Naive B cell (primary cell): ENCODE measurements around the gene SMAD4. TPM values are rescaled to one million over a fixed set of nuclear protein-coding genes. Genes with fewer than 3 reads are reported as not detected.
A peak's percentile ranks its signal among the peaks of the same experiment; 100 is the strongest.

Source experiments
- ATAC-seq, 2 donors: fragments of 150-1000 bp; cut with Tn5 transposase; 2 replicates each; pipeline ENCODE4 v1.10.0; 2021; ENCODE audit warnings: low read depth in 2 of 2, mild to moderate bottlenecking in 2 of 2, moderate library complexity in 2 of 2
- DNase-seq: peaks from one replicate; pipeline ENCODE4 v3.0.0; 2022
- H3K27ac Mint-ChIP-seq, 6 donors: one replicate each; pipeline ENCODE4 v1.8.0; 2020 to 2022; ENCODE audit warnings: mild to moderate bottlenecking in 6 of 6, mixed read lengths in 6 of 6, moderate library complexity in 5 of 6, inconsistent platforms in 2 of 6
- H3K27me3 Mint-ChIP-seq, 3 donors: one replicate each; pipeline ENCODE4 v1.8.0; 2021 to 2022; ENCODE audit warnings: mixed read lengths in 3 of 3, mild to moderate bottlenecking in 1 of 3
- H3K36me3 Mint-ChIP-seq, 2 donors: one replicate each; pipeline ENCODE4 v1.8.0; 2020 to 2022; ENCODE audit warnings: mixed read lengths in 2 of 2, inconsistent platforms in 1 of 2, mild to moderate bottlenecking in 1 of 2
- H3K4me1 Mint-ChIP-seq, 3 donors: one replicate each; pipeline ENCODE4 v1.8.0; 2020 to 2022; ENCODE audit warnings: mixed read lengths in 3 of 3, inconsistent platforms in 1 of 3, mild to moderate bottlenecking in 1 of 3, moderate library complexity in 1 of 3
- H3K4me3 Mint-ChIP-seq, 8 donors: one replicate each; pipeline ENCODE4 v1.8.0; 2020 to 2022; ENCODE audit warnings: mild to moderate bottlenecking in 8 of 8, mixed read lengths in 8 of 8, moderate library complexity in 8 of 8, inconsistent platforms in 2 of 8
- H3K9me3 Mint-ChIP-seq, 7 donors: one replicate each; pipeline ENCODE4 v1.8.0; 2020 to 2022; ENCODE audit warnings: mixed read lengths in 7 of 7, mild to moderate bottlenecking in 5 of 7, inconsistent platforms in 2 of 7, moderate library complexity in 1 of 7
- polyA plus RNA-seq, 6 donors: library from polyadenylated mRNA; unstranded; fragments of 300-500 nt; fragmentation: Illumina TruSeq; gene quantifications; one replicate each; pipeline ENCODE4 v1.2.3, GENCODE V29; 2021; ENCODE audit warnings: low read depth in 6 of 6

The SMAD4 gene
- polyA plus RNA-seq, 6 donors from 2014 or later: 11.8 to 104 (median 76.7) TPM

- DNase-seq (no peak), ATAC-seq (no peak)
- Mint-ChIP-seq H3K27me3 (no peaks in the 10 kb centered on the region), H3K27ac (peak overlapping the region in 3 of 6 donors; percentile 17 to 34 (median 18)), H3K9me3 (no peaks in the 10 kb centered on the region), H3K36me3 (peaks cover 8 to 13% of the 10 kb centered on the region in 2 donors), H3K4me3 (no peak overlapping the region), H3K4me1 (peaks cover 0 to 4% (median 4%) of the 10 kb centered on the region in 3 donors)
Measured at GRCh38 chr18:51064256-51064655, 34.2 kb downstream of the SMAD4 start.

DNA sequence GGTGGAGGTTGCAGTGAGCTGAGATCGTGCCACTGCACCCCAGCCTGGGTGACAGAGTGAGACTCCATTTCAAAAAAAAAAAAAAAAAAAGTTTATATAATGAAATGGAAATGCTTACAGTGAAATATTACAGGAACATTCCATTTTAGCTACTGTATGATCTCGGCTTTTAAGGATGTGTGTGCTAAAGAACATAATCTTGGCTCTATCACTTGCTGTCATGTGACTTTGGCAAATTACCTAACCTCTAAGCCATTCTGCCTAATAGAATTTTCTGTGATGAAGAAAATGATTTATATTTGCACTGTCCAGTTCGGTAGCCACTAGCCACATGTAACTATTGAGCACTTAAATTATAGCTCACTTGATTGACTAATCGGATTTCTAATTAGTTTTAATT lies 36.3 kb downstream of the SMAD4 start:
- peaks cover 3 to 16% of the 10 kb centered on the region in 2 donors for H3K36me3 Mint-ChIP-seq
- ATAC-seq (no peak), DNase-seq (no peak)
- H3K9me3 Mint-ChIP-seq: no peaks in the 10 kb centered on the region
- no peak overlapping the region for H3K27ac Mint-ChIP-seq
- H3K4me3 Mint-ChIP-seq: no peak overlapping the region
- no peaks in the 10 kb centered on the region for H3K27me3 Mint-ChIP-seq
- H3K4me1 Mint-ChIP-seq: peaks cover 0 to 4% (median 4%) of the 10 kb centered on the region in 3 donors

DNA sequence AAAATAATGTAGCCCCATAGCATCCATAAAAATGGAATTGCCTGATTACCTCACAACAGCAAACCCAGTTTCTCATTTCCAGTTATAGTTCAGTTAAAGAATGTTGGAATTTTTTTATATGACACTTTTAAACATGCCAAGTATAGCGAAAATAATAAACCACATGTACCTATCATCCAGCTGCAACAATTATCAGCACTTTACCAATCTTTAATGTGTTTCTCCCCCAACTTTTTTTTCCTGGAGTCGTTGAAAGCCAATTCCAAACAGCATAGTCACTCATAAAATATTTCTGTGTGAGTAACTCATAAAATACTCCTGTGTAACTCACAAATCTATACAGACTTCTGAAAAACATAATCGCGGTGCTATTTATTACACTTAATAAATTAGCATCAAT lies 38.1 kb downstream of the SMAD4 start:
- Mint-ChIP-seq H3K36me3 (peaks cover 0 to 16% of the 10 kb centered on the region in 2 donors), H3K27ac (no peak overlapping the region), H3K27me3 (no peaks in the 10 kb centered on the region), H3K4me1 (peaks cover 0 to 4% (median 4%) of the 10 kb centered on the region in 3 donors), H3K9me3 (no peaks in the 10 kb centered on the region), H3K4me3 (no peak overlapping the region)
- DNase-seq: no peak
- no peak for ATAC-seq

- no peaks in the 10 kb centered on the region for H3K9me3 Mint-ChIP-seq
- H3K27ac Mint-ChIP-seq: peak overlapping the region in 2 of 6 donors; percentile 8 to 48
- peaks cover 13 to 15% (median 14%) of the 10 kb centered on the region in 3 donors for H3K4me1 Mint-ChIP-seq
Measured at GRCh38 chr18:51069885-51070284, 39.9 kb downstream of the SMAD4 start.

GRCh38 chr18:51070545-51070944 lies 40.5 kb downstream of the SMAD4 start:
- Mint-ChIP-seq H3K36me3 (peaks cover 0 to 9% of the 10 kb centered on the region in 2 donors), H3K4me3 (no peak overlapping the region), H3K4me1 (peaks cover 15 to 19% (median 18%) of the 10 kb centered on the region in 3 donors), H3K27me3 (no peaks in the 10 kb centered on the region), H3K9me3 (no peaks in the 10 kb centered on the region), H3K27ac (peak overlapping the region in 1 of 6 donors; percentile 38)
- DNase-seq: no peak
- ATAC-seq: no peak

More at GRCh38 chr18:51069885-51070284, 39.9 kb downstream of the SMAD4 start:
- DNase-seq: no peak
- Mint-ChIP-seq H3K36me3 (peaks cover 0 to 9% of the 10 kb centered on the region in 2 donors), H3K4me3 (no peak overlapping the region), H3K27me3 (no peaks in the 10 kb centered on the region)
- no peak for ATAC-seq

DNA sequence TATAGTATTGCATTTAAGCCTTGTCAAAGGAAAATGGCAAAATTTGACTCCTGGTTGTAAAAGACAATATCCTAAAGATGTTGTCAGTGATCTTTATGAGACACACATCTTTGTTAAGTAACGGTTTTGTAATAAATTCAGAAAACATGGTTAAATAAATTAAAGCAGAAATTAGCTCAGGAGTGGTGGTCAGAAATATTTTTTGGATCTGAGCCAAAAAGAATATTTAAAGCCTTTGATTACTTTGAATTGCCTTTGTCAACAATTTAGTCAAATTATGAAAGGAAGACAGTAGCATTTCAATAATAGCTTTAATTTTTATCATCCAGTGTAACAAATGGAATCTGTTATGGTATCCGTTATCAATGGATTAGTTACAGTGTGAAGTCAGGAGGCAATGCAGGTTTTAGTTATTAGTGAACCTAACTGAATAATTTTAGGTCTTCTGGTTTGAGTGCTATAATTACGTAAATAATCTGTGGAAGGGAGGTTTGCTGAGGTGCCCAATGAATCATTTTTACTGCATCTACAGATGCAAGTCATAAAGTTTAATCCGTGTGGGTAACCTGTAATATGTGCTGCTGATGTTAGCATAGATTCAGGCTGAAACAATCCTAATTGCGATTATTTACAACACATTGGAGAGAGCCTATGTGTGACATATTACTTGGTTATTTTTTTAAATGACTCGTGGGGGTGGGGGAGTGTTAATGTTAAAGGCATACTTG lies 42.7 kb downstream of the SMAD4 start:
- Mint-ChIP-seq H3K9me3 (no peaks in the 10 kb centered on the region), H3K27me3 (no peaks in the 10 kb centered on the region), H3K4me3 (no peak overlapping the region), H3K36me3 (peaks cover 0 to 16% of the 10 kb centered on the region in 2 donors), H3K27ac (peak overlapping the region in 2 of 6 donors; percentile 3 to 5), H3K4me1 (peaks cover 15 to 19% (median 18%) of the 10 kb centered on the region in 3 donors)
- DNase-seq (no peak), ATAC-seq (no peak)

DNA sequence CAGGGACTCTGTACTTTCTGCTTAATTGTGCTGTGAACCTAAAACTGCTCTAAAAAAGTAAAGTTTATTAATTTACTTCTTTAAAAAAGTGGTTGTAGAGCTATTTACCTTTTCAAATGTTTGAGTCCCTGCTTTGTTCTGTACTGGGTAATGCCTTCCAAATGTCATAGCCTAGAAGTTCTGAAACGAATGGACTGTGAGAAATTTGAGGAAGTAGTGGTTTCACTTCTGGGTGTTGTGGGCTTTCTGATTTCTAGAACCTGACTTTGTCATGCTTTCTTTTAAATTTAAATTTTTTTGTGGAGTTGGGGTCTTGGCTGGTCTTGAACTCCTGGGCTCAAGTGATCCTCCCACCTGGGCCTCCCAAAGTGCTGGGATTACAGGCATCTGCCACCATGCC lies 44.6 kb downstream of the SMAD4 start:
- Mint-ChIP-seq H3K27ac (peak overlapping the region in 4 of 6 donors; percentile 1 to 55 (median 43)), H3K4me1 (peaks cover 15 to 19% (median 18%) of the 10 kb centered on the region in 3 donors), H3K4me3 (peak overlapping the region in 3 of 8 donors; percentile 9 to 48 (median 13)), H3K9me3 (no peaks in the 10 kb centered on the region), H3K27me3 (no peaks in the 10 kb centered on the region), H3K36me3 (peaks cover 0 to 21% of the 10 kb centered on the region in 2 donors)
- DNase-seq: peak; percentile 59
- ATAC-seq: peak; percentile 97 to 99

GRCh38 chr18:51076503-51076902 lies 46.5 kb downstream of the SMAD4 start:
- Mint-ChIP-seq H3K4me1 (peaks cover 15 to 22% (median 18%) of the 10 kb centered on the region in 3 donors), H3K27me3 (no peaks in the 10 kb centered on the region), H3K36me3 (peaks cover 0 to 18% of the 10 kb centered on the region in 2 donors), H3K27ac (peak overlapping the region in 1 of 6 donors; percentile 22), H3K4me3 (no peak overlapping the region), H3K9me3 (no peaks in the 10 kb centered on the region)
- no peak for ATAC-seq
- DNase-seq: no peak

DNA sequence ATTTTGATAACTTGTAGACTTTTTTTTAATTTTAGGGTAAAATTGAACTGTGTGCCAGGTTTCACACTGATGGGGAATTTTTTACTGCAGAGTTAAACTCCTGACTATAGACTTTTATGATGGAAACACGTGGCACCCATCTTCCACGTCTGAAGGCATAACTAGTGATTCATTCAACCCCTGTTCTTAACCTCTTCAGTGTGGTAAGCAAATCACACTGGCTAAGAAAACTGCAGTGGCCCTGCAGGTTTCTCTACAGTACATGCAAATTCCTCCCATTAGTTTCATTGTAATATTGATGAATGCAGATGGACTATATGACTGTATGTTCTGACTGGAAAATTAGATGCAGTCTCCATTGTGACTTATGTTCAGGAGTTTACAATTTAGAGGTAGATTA lies 47.2 kb downstream of the SMAD4 start:
- no peaks in the 10 kb centered on the region for H3K9me3 Mint-ChIP-seq
- H3K4me3 Mint-ChIP-seq: no peak overlapping the region
- peaks cover 0 to 24% of the 10 kb centered on the region in 2 donors for H3K36me3 Mint-ChIP-seq
- H3K27ac Mint-ChIP-seq: no peak overlapping the region
- ATAC-seq (no peak), DNase-seq (no peak)
- H3K27me3 Mint-ChIP-seq: no peaks in the 10 kb centered on the region
- peaks cover 15 to 29% (median 18%) of the 10 kb centered on the region in 3 donors for H3K4me1 Mint-ChIP-seq

DNA sequence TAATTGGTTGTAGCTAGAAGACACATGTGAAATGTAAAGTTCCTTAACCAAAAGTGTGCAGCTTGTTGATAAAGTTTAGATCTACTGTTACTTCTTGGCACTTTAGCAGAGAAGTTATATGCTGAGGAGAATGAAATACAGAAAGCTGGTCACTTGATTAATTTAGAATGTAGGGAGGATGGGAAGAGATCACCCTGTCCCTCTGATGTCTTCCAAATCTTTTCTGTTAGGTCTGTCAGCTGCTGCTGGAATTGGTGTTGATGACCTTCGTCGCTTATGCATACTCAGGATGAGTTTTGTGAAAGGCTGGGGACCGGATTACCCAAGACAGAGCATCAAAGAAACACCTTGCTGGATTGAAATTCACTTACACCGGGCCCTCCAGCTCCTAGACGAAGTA lies 48.0 kb downstream of the SMAD4 start:
- Mint-ChIP-seq H3K27me3 (no peaks in the 10 kb centered on the region), H3K36me3 (peaks cover 8 to 27% of the 10 kb centered on the region in 2 donors), H3K9me3 (no peaks in the 10 kb centered on the region), H3K4me3 (no peak overlapping the region), H3K4me1 (peaks cover 18 to 36% (median 21%) of the 10 kb centered on the region in 3 donors), H3K27ac (no peak overlapping the region)
- ATAC-seq: no peak
- no peak for DNase-seq

DNA sequence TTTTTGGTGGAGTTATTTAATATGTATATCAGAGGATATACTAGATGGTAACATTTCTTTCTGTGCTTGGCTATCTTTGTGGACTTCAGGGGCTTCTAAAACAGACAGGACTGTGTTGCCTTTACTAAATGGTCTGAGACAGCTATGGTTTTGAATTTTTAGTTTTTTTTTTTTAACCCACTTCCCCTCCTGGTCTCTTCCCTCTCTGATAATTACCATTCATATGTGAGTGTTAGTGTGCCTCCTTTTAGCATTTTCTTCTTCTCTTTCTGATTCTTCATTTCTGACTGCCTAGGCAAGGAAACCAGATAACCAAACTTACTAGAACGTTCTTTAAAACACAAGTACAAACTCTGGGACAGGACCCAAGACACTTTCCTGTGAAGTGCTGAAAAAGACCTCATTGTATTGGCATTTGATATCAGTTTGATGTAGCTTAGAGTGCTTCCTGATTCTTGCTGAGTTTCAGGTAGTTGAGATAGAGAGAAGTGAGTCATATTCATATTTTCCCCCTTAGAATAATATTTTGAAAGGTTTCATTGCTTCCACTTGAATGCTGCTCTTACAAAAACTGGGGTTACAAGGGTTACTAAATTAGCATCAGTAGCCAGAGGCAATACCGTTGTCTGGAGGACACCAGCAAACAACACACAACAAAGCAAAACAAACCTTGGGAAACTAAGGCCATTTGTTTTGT lies 52.7 kb downstream of the SMAD4 start:
- Mint-ChIP-seq H3K4me1 (peaks cover 3 to 18% (median 3%) of the 10 kb centered on the region in 3 donors), H3K4me3 (peak overlapping the region in 2 of 8 donors; percentile 17 to 22), H3K36me3 (peaks cover 33 to 43% of the 10 kb centered on the region in 2 donors), H3K27ac (peak overlapping the region in 5 of 6 donors; percentile 13 to 83 (median 53)), H3K27me3 (no peaks in the 10 kb centered on the region), H3K9me3 (peaks cover 0 to 13% (median 2%) of the 10 kb centered on the region in 7 donors)
- peak in 1 of 2 donors; percentile 36 for ATAC-seq
- DNase-seq: no peak

DNA sequence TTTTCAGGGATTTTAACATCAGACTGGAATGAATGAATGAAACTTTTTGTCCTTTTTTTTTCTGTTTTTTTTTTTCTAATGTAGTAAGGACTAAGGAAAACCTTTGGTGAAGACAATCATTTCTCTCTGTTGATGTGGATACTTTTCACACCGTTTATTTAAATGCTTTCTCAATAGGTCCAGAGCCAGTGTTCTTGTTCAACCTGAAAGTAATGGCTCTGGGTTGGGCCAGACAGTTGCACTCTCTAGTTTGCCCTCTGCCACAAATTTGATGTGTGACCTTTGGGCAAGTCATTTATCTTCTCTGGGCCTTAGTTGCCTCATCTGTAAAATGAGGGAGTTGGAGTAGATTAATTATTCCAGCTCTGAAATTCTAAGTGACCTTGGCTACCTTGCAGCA lies 53.4 kb downstream of the SMAD4 start:
- Mint-ChIP-seq H3K9me3 (peaks cover 0 to 20% (median 9%) of the 10 kb centered on the region in 7 donors), H3K4me1 (peaks cover 3 to 18% (median 3%) of the 10 kb centered on the region in 3 donors), H3K27me3 (no peaks in the 10 kb centered on the region), H3K36me3 (peaks cover 33 to 49% of the 10 kb centered on the region in 2 donors), H3K4me3 (no peak overlapping the region), H3K27ac (peak overlapping the region in 1 of 6 donors; percentile 63)
- DNase-seq (no peak), ATAC-seq (no peak)

GRCh38 chr18:51088410-51088809 lies 58.4 kb downstream of the SMAD4 start:
- Mint-ChIP-seq H3K4me1 (no peaks in the 10 kb centered on the region), H3K27ac (no peak overlapping the region), H3K36me3 (peaks cover 17 to 41% of the 10 kb centered on the region in 2 donors), H3K4me3 (no peak overlapping the region), H3K9me3 (peaks cover 0 to 43% (median 17%) of the 10 kb centered on the region in 7 donors), H3K27me3 (no peaks in the 10 kb centered on the region)
- ATAC-seq: no peak
- no peak for DNase-seq
